Lung (tissue), 12 donors: Measurements from ENCODE around the gene TEKT5. TPM values are rescaled to one million over a fixed set of nuclear protein-coding genes. Genes with fewer than 3 reads are reported as not detected.

Source experiments
- ATAC-seq: fragments of 200-7000 bp; cut with Tn5 transposase; one replicate; pipeline ENCODE4 v1.9.1; 2020; ENCODE audit warnings: moderate number of reproducible peaks; ENCODE audit not compliant: insufficient read depth, low FRiP score
- DNase-seq, 3 donors: peaks; one replicate each; pipeline ENCODE4 v3.0.0-alpha.2; 2013 to 2017
- H3K27ac ChIP-seq, 2 donors: one replicate each; pipeline ENCODE4 v1.5.1; 2013; ENCODE audit warnings: mild to moderate bottlenecking in 2 of 2, moderate library complexity in 2 of 2, control low read depth in 1 of 2, inconsistent platforms in 1 of 2, low read depth in 1 of 2, low read length in 1 of 2
- H3K27me3 ChIP-seq, 3 donors: one replicate each; pipeline ENCODE4 v1.5.1; 2013; ENCODE audit warnings: low read length in 2 of 3; ENCODE audit not compliant: control insufficient read depth in 3 of 3, insufficient read depth in 3 of 3
- H3K36me3 ChIP-seq, 4 donors: one replicate each; pipeline ENCODE4 v1.5.1; 2013; ENCODE audit warnings: low read length in 4 of 4, mild to moderate bottlenecking in 1 of 4, moderate library complexity in 1 of 4; ENCODE audit not compliant: control insufficient read depth in 4 of 4, insufficient read depth in 4 of 4
- H3K4me1 ChIP-seq, 5 donors: one replicate each; pipeline ENCODE4 v1.5.1; 2013; ENCODE audit warnings: low read length in 5 of 5, mild to moderate bottlenecking in 2 of 5, moderate library complexity in 1 of 5; ENCODE audit not compliant: control insufficient read depth in 5 of 5, insufficient read depth in 5 of 5
- H3K4me3 ChIP-seq: one replicate; pipeline ENCODE4 v1.5.1; 2013; ENCODE audit warnings: mild to moderate bottlenecking, control low read depth, moderate library complexity
- H3K9ac ChIP-seq, 2 donors: one replicate each; pipeline ENCODE4 v1.5.1; 2013; ENCODE audit warnings: low read length in 2 of 2, control low read depth in 1 of 2; ENCODE audit not compliant: insufficient read depth in 1 of 2
- H3K9me3 ChIP-seq, 4 donors: one replicate each; pipeline ENCODE4 v1.5.1; 2013; ENCODE audit warnings: low read length in 3 of 4, mild to moderate bottlenecking in 1 of 4, moderate library complexity in 1 of 4; ENCODE audit not compliant: control insufficient read depth in 4 of 4, insufficient read depth in 3 of 4
- WGBS, 2 donors: extraction: QIAGEN DNeasy Blood & Tissue Kit; methylation state at CpG; one replicate each; pipeline ENCODE4 v1.1.7; 2013; 5-methylcytosine and 5-hydroxymethylcytosine counted together
- polyA plus RNA-seq, 2 donors: library from polyadenylated mRNA; stranded (reverse); fragments of 200-250 nt; gene quantifications; one replicate each; pipeline ENCODE4 v1.2.1, GENCODE V29; 2013
- total RNA-seq, 2 donors: library from RNA; depleted of rRNA in 1 of 2; stranded (reverse); fragments of >200 nt in 1 of 2; gene quantifications; one replicate each; pipeline ENCODE4 v1.2.1, GENCODE V29; 2014 to 2021
- TF ChIP-seq, protein P1 (sequence below): IDR thresholded peaks from 2 replicates; pipeline ENCODE4 v1.5.1; 2012; ENCODE audit warnings: mild to moderate bottlenecking; ENCODE audit errors: control extremely low read depth, extremely low read depth
- donor health status: control.
- donor health status: control.
- donor health status: Bipolar disorder and iron deficiency.
- donor health status: healthy.
- donor health status: DM: yes; HTN: yes; CAD: no.

Gene TEKT5
- total and polyA plus RNA-seq, 4 donors = 0.13 to 0.34 (median 0.29) TPM

DNA sequence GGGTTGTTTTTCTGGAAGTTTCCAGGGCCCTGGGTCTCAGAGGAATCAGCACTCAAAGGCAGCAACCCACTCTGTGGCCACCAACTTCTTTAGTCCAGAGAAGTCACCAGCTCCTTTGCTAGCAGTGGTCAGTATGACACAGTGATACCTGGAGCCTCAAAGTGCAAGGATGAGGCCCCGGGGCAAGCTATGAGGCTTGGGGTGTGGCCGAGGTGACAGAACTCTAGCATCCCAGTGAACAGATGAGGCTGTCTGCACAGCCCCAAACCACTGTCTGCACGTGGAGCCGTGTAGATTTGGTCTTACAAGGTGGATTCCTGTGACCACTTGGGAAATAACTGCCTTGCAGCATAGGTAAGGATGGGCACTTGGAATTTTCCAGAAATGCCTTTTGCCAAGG, 24.9 kb downstream of the TEKT5 start:
- no peak overlapping the region for H3K27ac ChIP-seq
- ATAC-seq = no peak

DNA sequence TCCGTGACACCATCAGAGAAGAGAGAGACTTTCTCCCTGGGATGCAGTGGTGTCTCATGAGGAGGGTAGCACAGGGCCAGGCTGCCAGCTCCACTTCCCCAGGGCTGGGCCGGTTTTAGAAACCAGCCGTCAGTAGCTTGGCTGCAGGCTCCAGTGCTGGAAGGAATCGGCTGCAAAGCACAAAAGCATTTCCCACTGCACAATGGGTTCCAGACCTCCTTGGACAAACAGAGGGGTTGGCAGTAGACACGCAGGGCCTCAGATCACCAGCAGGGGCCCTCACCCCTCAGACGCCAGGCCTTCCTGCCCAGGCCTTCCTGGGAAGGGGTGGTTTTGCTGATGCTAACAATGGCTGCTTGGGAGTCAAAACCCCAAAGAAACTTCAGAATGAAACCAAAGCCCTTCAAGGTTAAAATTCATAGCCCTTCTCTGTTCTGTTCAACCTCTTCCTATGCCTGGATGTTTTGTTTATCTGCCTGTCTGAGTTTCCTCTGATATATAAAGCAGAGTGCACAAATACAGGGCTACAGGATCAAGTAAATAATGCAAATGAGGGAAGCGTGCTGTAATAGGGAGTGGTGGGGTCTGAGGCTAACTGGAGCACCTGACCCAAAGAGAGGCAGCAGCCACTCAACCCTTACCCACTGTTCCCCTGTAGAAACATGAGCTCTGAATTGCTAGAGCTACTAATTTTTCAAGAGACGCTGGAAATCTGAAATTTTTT, 26.2 kb downstream of the TEKT5 start:
- Histone ChIP-seq H3K9ac (no peak overlapping the region), H3K4me1 (peaks cover 0 to 2% (median 0%) of the 10 kb centered on the region in 5 donors), H3K36me3 (no peaks in the 10 kb centered on the region), H3K4me3 (no peak overlapping the region), H3K9me3 (no peaks in the 10 kb centered on the region), H3K27me3 (no peaks in the 10 kb centered on the region), H3K27ac (no peak overlapping the region)
- ATAC-seq (no peak), DNase-seq (no peak)
- TF ChIP-seq, protein P1, sequence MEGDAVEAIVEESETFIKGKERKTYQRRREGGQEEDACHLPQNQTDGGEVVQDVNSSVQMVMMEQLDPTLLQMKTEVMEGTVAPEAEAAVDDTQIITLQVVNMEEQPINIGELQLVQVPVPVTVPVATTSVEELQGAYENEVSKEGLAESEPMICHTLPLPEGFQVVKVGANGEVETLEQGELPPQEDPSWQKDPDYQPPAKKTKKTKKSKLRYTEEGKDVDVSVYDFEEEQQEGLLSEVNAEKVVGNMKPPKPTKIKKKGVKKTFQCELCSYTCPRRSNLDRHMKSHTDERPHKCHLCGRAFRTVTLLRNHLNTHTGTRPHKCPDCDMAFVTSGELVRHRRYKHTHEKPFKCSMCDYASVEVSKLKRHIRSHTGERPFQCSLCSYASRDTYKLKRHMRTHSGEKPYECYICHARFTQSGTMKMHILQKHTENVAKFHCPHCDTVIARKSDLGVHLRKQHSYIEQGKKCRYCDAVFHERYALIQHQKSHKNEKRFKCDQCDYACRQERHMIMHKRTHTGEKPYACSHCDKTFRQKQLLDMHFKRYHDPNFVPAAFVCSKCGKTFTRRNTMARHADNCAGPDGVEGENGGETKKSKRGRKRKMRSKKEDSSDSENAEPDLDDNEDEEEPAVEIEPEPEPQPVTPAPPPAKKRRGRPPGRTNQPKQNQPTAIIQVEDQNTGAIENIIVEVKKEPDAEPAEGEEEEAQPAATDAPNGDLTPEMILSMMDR = peak; percentile 5
- WGBS, 2 donors = 51 to 70% methylated on average over 8 of the region's 8 CpGs

More for the DNA sequence above, 24.9 kb downstream of the TEKT5 start:
- no peaks in the 10 kb centered on the region for H3K9me3 ChIP-seq
- WGBS, 2 donors = 81 to 86% methylated on average over 4 of the region's 4 CpGs
- H3K4me3 ChIP-seq = no peak overlapping the region
- H3K4me1 ChIP-seq = no peaks in the 10 kb centered on the region
- H3K36me3 ChIP-seq = no peaks in the 10 kb centered on the region
- no peak overlapping the region for H3K9ac ChIP-seq
- TF ChIP-seq, protein P1 = no peak
- DNase-seq = no peak
- no peaks in the 10 kb centered on the region for H3K27me3 ChIP-seq

DNA sequence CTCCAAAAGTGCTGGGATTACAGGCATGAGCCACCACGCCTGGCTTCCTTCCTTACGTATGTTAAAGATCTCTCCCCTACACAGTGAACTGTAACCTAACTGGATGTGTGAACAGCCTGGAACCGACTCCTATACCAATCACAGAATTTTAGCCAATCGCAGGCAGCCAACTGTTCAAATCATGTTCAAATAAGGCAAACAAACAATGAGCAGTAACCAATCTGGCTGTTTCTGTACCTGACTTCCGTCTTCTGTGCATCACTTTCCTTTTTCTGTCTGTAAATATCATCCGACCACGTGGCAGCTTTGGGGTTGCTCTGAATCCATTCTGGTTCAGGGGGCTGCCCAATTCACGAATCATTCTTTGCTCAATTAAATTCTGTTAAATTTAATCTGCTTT, 27.5 kb downstream of the TEKT5 start:
- no peak overlapping the region for H3K4me3 ChIP-seq
- ATAC-seq (no peak), DNase-seq (no peak)
- H3K9me3 ChIP-seq = no peaks in the 10 kb centered on the region
- no peaks in the 10 kb centered on the region for H3K36me3 ChIP-seq
- H3K27ac ChIP-seq = no peak overlapping the region
- H3K4me1 ChIP-seq = peaks cover 0 to 14% (median 0%) of the 10 kb centered on the region in 5 donors
- H3K9ac ChIP-seq = no peak overlapping the region
- WGBS, 2 donors = 90 to 91% methylated on average over 8 of the region's 8 CpGs
- no peaks in the 10 kb centered on the region for H3K27me3 ChIP-seq
- TF ChIP-seq, protein P1 = no peak
